ENCODE measurements around the gene DUSP15.

DUSP15 gene

GRCh38 chr20:31883829-31884228 lies 13.5 kb upstream of the DUSP15 start:
- H3K9ac ChIP-seq: no peak overlapping the region
- no peak overlapping the region for H3K27ac ChIP-seq
- no peaks in the 10 kb centered on the region for H3K36me3 ChIP-seq (ENCODE audit: insufficient read depth)
- H3K4me3 ChIP-seq (IDR thresholded peaks at IDR 0.05; ENCODE audit: insufficient read depth, low read depth, low read length): no peak overlapping the region
- no peak for TF ChIP-seq CTCF (conservative IDR thresholded peaks at IDR 0.05; ENCODE audit: low read depth, low read length)
- no peaks in the 10 kb centered on the region for H3K79me2 ChIP-seq (ENCODE audit: insufficient read depth, low read depth)
- no peak overlapping the region for H2AFZ ChIP-seq (ENCODE audit: low read depth)
- peaks cover 5% of the 10 kb centered on the region; the same call in 1 of the 2 replicates for H3K27me3 ChIP-seq (ENCODE audit: insufficient read depth, low read depth)
- no peaks in the 10 kb centered on the region for H4K20me1 ChIP-seq (ENCODE audit: insufficient read depth)
- H3K4me1 ChIP-seq (ENCODE audit: low read depth, poor library complexity, severe bottlenecking): peaks cover 10% of the 10 kb centered on the region
- H3K4me2 ChIP-seq: no peak overlapping the region

GRCh38 chr20:31881945-31882344 lies 11.6 kb upstream of the DUSP15 start:
- Histone ChIP-seq H3K27ac (no peak overlapping the region), H3K4me1 (ENCODE audit: low read depth, poor library complexity, severe bottlenecking) (peaks cover 13% of the 10 kb centered on the region), H3K79me2 (ENCODE audit: insufficient read depth, low read depth) (no peaks in the 10 kb centered on the region), H3K36me3 (ENCODE audit: insufficient read depth) (no peaks in the 10 kb centered on the region), H3K9ac (no peak overlapping the region), H3K4me2 (no peak overlapping the region), H2AFZ (ENCODE audit: low read depth) (no peak overlapping the region), H3K4me3 (IDR thresholded peaks at IDR 0.05; ENCODE audit: insufficient read depth, low read depth, low read length) (no peak overlapping the region), H3K27me3 (ENCODE audit: insufficient read depth, low read depth) (peaks cover 19% of the 10 kb centered on the region; the same call in 1 of the 2 replicates), H4K20me1 (ENCODE audit: insufficient read depth) (no peaks in the 10 kb centered on the region)
- no peak for TF ChIP-seq CTCF (conservative IDR thresholded peaks at IDR 0.05; ENCODE audit: low read depth, low read length)

GRCh38 chr20:31879143-31879987 lies 9.0 kb upstream of the DUSP15 start:
- no peak overlapping the region for H3K27ac ChIP-seq
- no peaks in the 10 kb centered on the region for H4K20me1 ChIP-seq (ENCODE audit: insufficient read depth)

GRCh38 chr20:31877684-31878083 lies 7.4 kb upstream of the DUSP15 start:
- TF ChIP-seq CTCF (conservative IDR thresholded peaks at IDR 0.05; ENCODE audit: low read depth, low read length): no peak
- no peak overlapping the region for H3K4me3 ChIP-seq (IDR thresholded peaks at IDR 0.05; ENCODE audit: insufficient read depth, low read depth, low read length)
- H3K4me1 ChIP-seq (ENCODE audit: low read depth, poor library complexity, severe bottlenecking): peaks cover 13% of the 10 kb centered on the region
- no peak overlapping the region for H3K4me2 ChIP-seq
- H3K36me3 ChIP-seq (ENCODE audit: insufficient read depth): no peaks in the 10 kb centered on the region
- H3K27ac ChIP-seq: no peak overlapping the region
- no peak overlapping the region for H3K9ac ChIP-seq
- peaks cover 32% of the 10 kb centered on the region; the same call in 1 of the 2 replicates for H3K27me3 ChIP-seq (ENCODE audit: insufficient read depth, low read depth)
- no peak overlapping the region for H2AFZ ChIP-seq (ENCODE audit: low read depth)
- H3K79me2 ChIP-seq (ENCODE audit: insufficient read depth, low read depth): no peaks in the 10 kb centered on the region
- no peaks in the 10 kb centered on the region for H4K20me1 ChIP-seq (ENCODE audit: insufficient read depth)

More at GRCh38 chr20:31879143-31879987, 9.0 kb upstream of the DUSP15 start:
- Histone ChIP-seq H3K9ac (peak overlapping the region; percentile 23; the same call in 1 of the 2 replicates), H3K4me2 (peak overlapping the region; percentile 98), H3K79me2 (ENCODE audit: insufficient read depth, low read depth) (no peaks in the 10 kb centered on the region), H3K4me3 (IDR thresholded peaks at IDR 0.05; ENCODE audit: insufficient read depth, low read depth, low read length) (peak overlapping the region; percentile 38), H3K36me3 (ENCODE audit: insufficient read depth) (no peaks in the 10 kb centered on the region), H2AFZ (ENCODE audit: low read depth) (peak overlapping the region; percentile 95), H3K4me1 (ENCODE audit: low read depth, poor library complexity, severe bottlenecking) (peaks cover 13% of the 10 kb centered on the region), H3K27me3 (ENCODE audit: insufficient read depth, low read depth) (peaks cover 23% of the 10 kb centered on the region; the same call in 1 of the 2 replicates)
- no peak for TF ChIP-seq CTCF (conservative IDR thresholded peaks at IDR 0.05; ENCODE audit: low read depth, low read length)
